A673 (cell line): ENCODE measurements around the gene GAMT. TPM values are rescaled to one million over a fixed set of nuclear protein-coding genes. Genes with fewer than 3 reads are reported as not detected.

ENCODE experiments used
- BruUV-seq: library from RNA; stranded (reverse); fragments of 400-500 nt; replicated peaks from 2 replicates; lab custom pipeline; 2021; lab: Mats Ljungman, UMichigan
- CTCF ChIA-PET: fragments of 300-600 bp; sonication (Branson Sonifier 250); formaldehyde crosslinking; loops from one replicate; lab custom pipeline; 2022; ENCODE audit warnings: antibody characterized with exemption; lab: Charles Lee
- POLR2A ChIA-PET: fragments of 300-600 bp; sonication (Branson Sonifier 250); formaldehyde crosslinking; loops from one replicate; lab custom pipeline; 2022; ENCODE audit warnings: antibody characterized with exemption; ENCODE audit not compliant: low non-redundant PET; lab: Charles Lee
- DNase-seq: peaks from one replicate; pipeline ENCODE4 v3.0.0-alpha.2; 2015; ENCODE audit warnings: low spot score
- H3K27ac ChIP-seq: fragments of 200-600 bp; sonication (generic); 2 replicates; pipeline ENCODE4 v1.5.1; 2016; ENCODE audit warnings: mixed run types, low read depth, mild to moderate bottlenecking, mixed read lengths, antibody characterized with exemption, low read length; ENCODE audit not compliant: poor library complexity, severe bottlenecking
- H3K27me3 ChIP-seq: fragments of 200-600 bp; sonication (generic); replicated peaks from 2 replicates; pipeline ENCODE4 v1.6.1; 2017; ENCODE audit warnings: mixed run types, low read depth, mild to moderate bottlenecking, mixed read lengths, antibody characterized with exemption, low read length; ENCODE audit not compliant: insufficient read depth, poor library complexity
- H3K36me3 ChIP-seq: fragments of 200-600 bp; sonication (generic); 2 replicates; pipeline ENCODE4 v1.6.1; 2016; ENCODE audit warnings: mixed run types, mild to moderate bottlenecking, mixed read lengths, antibody characterized with exemption, low read length; ENCODE audit not compliant: insufficient read depth, poor library complexity, severe bottlenecking
- H3K4me1 ChIP-seq: fragments of 200-600 bp; sonication (generic); 2 replicates; pipeline ENCODE4 v1.6.1; 2017; ENCODE audit warnings: mixed run types, mild to moderate bottlenecking, mixed read lengths, antibody characterized with exemption, low read length; ENCODE audit not compliant: insufficient read depth, poor library complexity, severe bottlenecking
- H3K4me3 ChIP-seq: fragments of 200-600 bp; sonication (generic); 2 replicates; pipeline ENCODE4 v1.5.1; 2016; ENCODE audit warnings: low read depth, mixed run types, mild to moderate bottlenecking, mixed read lengths, low read length; ENCODE audit not compliant: poor library complexity, severe bottlenecking
- H3K9me3 ChIP-seq: fragments of 200-600 bp; sonication (generic); 2 replicates; pipeline ENCODE4 v1.6.1; 2016; ENCODE audit warnings: mixed run types, low read depth, mild to moderate bottlenecking, mixed read lengths, antibody characterized with exemption, low read length; ENCODE audit not compliant: poor library complexity, severe bottlenecking
- CTCF ChIP-seq: fragments of 300-800, 200-600 bp; sonication (generic); conservative IDR thresholded peaks from 2 replicates; pipeline ENCODE4 v1.5.1; 2017; ENCODE audit warnings: low read depth, mild to moderate bottlenecking, antibody characterized with exemption, low read length, moderate library complexity, mixed read lengths
- EZH2 ChIP-seq: fragments of 200-600 bp; sonication (generic); IDR thresholded peaks from 2 replicates; pipeline ENCODE4 v1.6.1; 2017; ENCODE audit warnings: borderline replicate concordance, low read depth, mild to moderate bottlenecking, mixed read lengths, antibody characterized with exemption, low read length; ENCODE audit not compliant: poor library complexity, severe bottlenecking
- intact Hi-C: fragments of 100-400 bp; cut with micrococcal nuclease; formaldehyde crosslinking; loops from one replicate; pipeline ENCODE4 v1.10.0; 2022; ENCODE audit not compliant: unreplicated experiment
- total RNA-seq: library from RNA; stranded (reverse); gene quantifications from 2 replicates; pipeline ENCODE4 v1.2.3, GENCODE V29; 2021

The GAMT gene
- total RNA-seq, 1 experiment from 2014 or later, result 18.8 TPM

GRCh38 chr19:1399079-1399478 lies 2.3 kb downstream of the GAMT start:
- no peak for DNase-seq
- no peak for TF ChIP-seq EZH2
- no peak for TF ChIP-seq CTCF
- CTCF ChIA-PET, result no interaction called here
- Histone ChIP-seq H3K4me3 (no peak overlapping the region), H3K27ac (no peak overlapping the region), H3K9me3 (no peaks in the 10 kb centered on the region), H3K36me3 (no peaks in the 10 kb centered on the region), H3K4me1 (peaks cover 37% of the 10 kb centered on the region), H3K27me3 (no peaks in the 10 kb centered on the region)
- no TSS peak for BruUV-seq
- intact Hi-C loops, result no loop called here
- POLR2A ChIA-PET, result no interaction called here

- H3K27ac ChIP-seq, result no peak overlapping the region
- POLR2A ChIA-PET, result no interaction called here
- peaks cover 37% of the 10 kb centered on the region for H3K4me1 ChIP-seq
- BruUV-seq, result no TSS peak
- no peak for DNase-seq
- CTCF ChIA-PET, result no interaction called here
- H3K9me3 ChIP-seq, result no peaks in the 10 kb centered on the region
- no peak for TF ChIP-seq EZH2
- TF ChIP-seq CTCF, result no peak
- intact Hi-C loops, result no loop called here
- no peaks in the 10 kb centered on the region for H3K27me3 ChIP-seq
- no peak overlapping the region for H3K4me3 ChIP-seq
- no peaks in the 10 kb centered on the region for H3K36me3 ChIP-seq
Measured at GRCh38 chr19:1397838-1398237, 3.5 kb downstream of the GAMT start.

GRCh38 chr19:1396768-1397679 lies 4.3 kb downstream of the GAMT start:
- CTCF ChIA-PET, result no interaction called here
- peaks cover 37% of the 10 kb centered on the region for H3K4me1 ChIP-seq
- no peaks in the 10 kb centered on the region for H3K9me3 ChIP-seq
- no peaks in the 10 kb centered on the region for H3K27me3 ChIP-seq
- DNase-seq, result no peak
- BruUV-seq, result no TSS peak
- TF ChIP-seq EZH2, result no peak
- no peak for TF ChIP-seq CTCF
- intact Hi-C loops, result no loop called here
- H3K36me3 ChIP-seq, result no peaks in the 10 kb centered on the region
- POLR2A ChIA-PET, result interaction anchor here (0.7 kb wide), 1 partner anchor 487 kb away, joined by 3 read pairs; no protein-coding TSS in a partner anchor
- no peak overlapping the region for H3K4me3 ChIP-seq
- no peak overlapping the region for H3K27ac ChIP-seq
